Endothelial cell of umbilical vein (primary cell): ENCODE data around the gene ACBD6. TPM values are rescaled to one million over a fixed set of nuclear protein-coding genes. Genes with fewer than 3 reads are reported as not detected.

Source experiments
- BruUV-seq: library from RNA; stranded (reverse); fragments of 400-500 nt; replicated peaks from 2 replicates; lab custom pipeline; 2021; lab: Mats Ljungman, UMichigan
- CTCF ChIA-PET: fragments of 300-600, 350-600 bp; sonication (Branson Sonifier 250); formaldehyde crosslinking; loops from one replicate; lab custom pipeline; 2021; ENCODE audit warnings: antibody characterized with exemption, inconsistent platforms; lab: Charles Lee
- POLR2A ChIA-PET: fragments of 300-600, 350-600 bp; sonication (Branson Sonifier 250); formaldehyde crosslinking; loops from one replicate; lab custom pipeline; 2021; ENCODE audit warnings: antibody characterized with exemption, inconsistent platforms; lab: Charles Lee
- DNase-seq: peaks from one replicate; pipeline ENCODE4 v3.0.0-alpha.2; 2011; ENCODE audit warnings: low read depth, low spot score
- FAIRE-seq: peaks from 2 replicates; lab custom pipeline; 2011; peaks lifted over from hg19 to GRCh38; lab: Jason Lieb, UNC
- H2AFZ ChIP-seq: 2 replicates; pipeline ENCODE4 v1.6.0; 2012; ENCODE audit warnings: low read depth, low read length, control low read depth, inconsistent platforms
- H3K27ac ChIP-seq: 2 replicates; pipeline ENCODE4 v1.5.1; 2011; ENCODE audit warnings: low read depth, mild to moderate bottlenecking, control low read depth, low read length, moderate library complexity; ENCODE audit not compliant: insufficient read depth
- H3K27me3 ChIP-seq, 2 experiments: 2 replicates each; pipeline versions ENCODE4 v1.6.0 to v1.6.1; 2011; ENCODE audit warnings: low read length in 2 of 2, mixed read lengths in 1 of 2; ENCODE audit not compliant: control insufficient read depth in 2 of 2, insufficient read depth in 2 of 2
- H3K36me3 ChIP-seq, 2 experiments: 2 replicates in 1 of 2; 3 replicates in 1 of 2; pipeline ENCODE4 v1.5.1; 2011; ENCODE audit warnings: low read length in 2 of 2, mild to moderate bottlenecking in 1 of 2, moderate library complexity in 1 of 2; ENCODE audit not compliant: control insufficient read depth in 2 of 2, insufficient read depth in 2 of 2; ENCODE audit errors: extremely low read depth in 1 of 2
- H3K4me1 ChIP-seq: 3 replicates; pipeline ENCODE4 v1.5.1; 2011; ENCODE audit warnings: mild to moderate bottlenecking, low read length; ENCODE audit not compliant: control insufficient read depth, insufficient read depth; ENCODE audit errors: extremely low read depth
- H3K4me2 ChIP-seq: 2 replicates; pipeline ENCODE4 v1.6.1; 2011; ENCODE audit warnings: low read length, control low read depth, mixed read lengths; ENCODE audit not compliant: insufficient read depth
- H3K4me3 ChIP-seq, 3 experiments: fragments of 200-600 bp in 1 of 3; sonication (generic), shearing (Covaris generic) in 1 of 3; replicated peaks in 1 of 3; 2 replicates each; pipeline ENCODE4 v1.5.1; 2011 to 2016; ENCODE audit warnings: control low read depth in 3 of 3, low read length in 3 of 3, mild to moderate bottlenecking in 2 of 3, inconsistent platforms in 1 of 3, low read depth in 1 of 3, moderate library complexity in 1 of 3; ENCODE audit not compliant: insufficient read depth in 1 of 3
- H3K79me2 ChIP-seq: 2 replicates; pipeline ENCODE4 v1.6.0; 2012; ENCODE audit warnings: low read length, inconsistent platforms; ENCODE audit not compliant: control insufficient read depth, insufficient read depth
- H3K9ac ChIP-seq: replicated peaks from 2 replicates; pipeline ENCODE3; 2011; ENCODE audit warnings: low read length, control low read depth; ENCODE audit not compliant: insufficient read depth; ENCODE audit errors: extremely low read depth
- H3K9me1 ChIP-seq: replicated peaks from 3 replicates; pipeline ENCODE4 v1.6.0; 2011; ENCODE audit warnings: mild to moderate bottlenecking, low read length; ENCODE audit not compliant: control insufficient read depth, insufficient read depth; ENCODE audit errors: extremely low read depth
- H3K9me3 ChIP-seq: replicated peaks from 2 replicates; pipeline ENCODE4 v1.5.1; 2012; ENCODE audit warnings: low read length, inconsistent platforms; ENCODE audit not compliant: control insufficient read depth, insufficient read depth
- H4K20me1 ChIP-seq: replicated peaks from 2 replicates; pipeline ENCODE3; 2011; ENCODE audit warnings: mild to moderate bottlenecking, low read length; ENCODE audit not compliant: control insufficient read depth, insufficient read depth; ENCODE audit errors: extremely low read depth
- FOS ChIP-seq: IDR thresholded peaks from 2 replicates; pipeline ENCODE4 v1.6.1; 2011; ENCODE audit warnings: mild to moderate bottlenecking, low read length, moderate library complexity, borderline replicate concordance; ENCODE audit not compliant: insufficient read depth
- MYC ChIP-seq: IDR thresholded peaks from one replicate; pipeline ENCODE4 v1.6.1; 2011; ENCODE audit warnings: mild to moderate bottlenecking, low read depth, low read length
- POLR2A ChIP-seq: IDR thresholded peaks from 2 replicates; pipeline ENCODE4 v1.6.1; 2012; ENCODE audit warnings: low read depth, mild to moderate bottlenecking, control low read depth, low read length
- dilution Hi-C: fragments of 300-500 bp; cut with MboI; formaldehyde crosslinking; loops from one replicate; pipeline ENCODE4 v1.15.0; 2019; ENCODE audit warnings: low sequenced_read_pairs; ENCODE audit not compliant: extremely low pct_ligation_motif_present
- intact Hi-C: fragments of 100-400 bp; cut with micrococcal nuclease; formaldehyde crosslinking; loops from one replicate; pipeline ENCODE4 v1.10.0; 2022
- polyA plus RNA-seq, 4 experiments: library from polyadenylated mRNA; depleted of rRNA in 3 of 4; stranded (reverse) in 3 of 4; unstranded in 1 of 4; fragments of >200 nt; gene quantifications; 2 replicates each; pipeline versions ENCODE4 v1.2.1 to v1.2.3, GENCODE V29; 2011 to 2012; ENCODE audit warnings: missing spikeins in 1 of 4
- total RNA-seq: library from RNA; stranded (reverse); gene quantifications from 2 replicates; pipeline ENCODE4 v1.2.3, GENCODE V29; 2021
- TF ChIP-seq, protein P1 (sequence below): IDR thresholded peaks from 2 replicates; pipeline ENCODE4 v1.6.1; 2011; ENCODE audit not compliant: insufficient read depth, insufficient read length

ACBD6 gene
- total and polyA plus RNA-seq, 2 donors (not counting 3 experiments of a cell fraction or from before 2014, with no cell fraction given), result 55.6 to 56.4 TPM

GRCh38 chr1:180265871-180266270 lies 236.5 kb downstream of the ACBD6 start:
- FAIRE-seq, result no peak
- BruUV-seq, result no TSS peak
- H3K9ac ChIP-seq, result no peak overlapping the region
- H3K4me1 ChIP-seq, result no peaks in the 10 kb centered on the region
- TF ChIP-seq POLR2A (no peak), FOS (no peak), MYC (no peak)
- TF ChIP-seq, protein P1, sequence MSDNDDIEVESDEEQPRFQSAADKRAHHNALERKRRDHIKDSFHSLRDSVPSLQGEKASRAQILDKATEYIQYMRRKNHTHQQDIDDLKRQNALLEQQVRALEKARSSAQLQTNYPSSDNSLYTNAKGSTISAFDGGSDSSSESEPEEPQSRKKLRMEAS, result no peak
- H3K79me2 ChIP-seq, result no peaks in the 10 kb centered on the region
- no peaks in the 10 kb centered on the region for H3K9me3 ChIP-seq
- H3K36me3 ChIP-seq, result no peaks in the 10 kb centered on the region
- H4K20me1 ChIP-seq, result no peaks in the 10 kb centered on the region
- H3K27ac ChIP-seq, result no peak overlapping the region
- intact Hi-C loops, result no loop called here
- dilution Hi-C loops, result no loop called here
- ChIA-PET POLR2A (no interaction called here), CTCF (no interaction called here)
- H3K4me2 ChIP-seq, result no peak overlapping the region
- no peak overlapping the region for H2AFZ ChIP-seq
- H3K9me1 ChIP-seq, result no peaks in the 10 kb centered on the region
- no peaks in the 10 kb centered on the region for H3K27me3 ChIP-seq
- no peak for DNase-seq
- no peak overlapping the region for H3K4me3 ChIP-seq

- BruUV-seq, result no TSS peak
- ChIA-PET CTCF (no interaction called here), POLR2A (no interaction called here)
- no peaks in the 10 kb centered on the region for H3K9me3 ChIP-seq
- no peaks in the 10 kb centered on the region for H3K4me1 ChIP-seq
- H3K4me3 ChIP-seq, result no peak overlapping the region
- no peak overlapping the region for H2AFZ ChIP-seq
- intact Hi-C loops, result no loop called here
- no peak overlapping the region for H3K9ac ChIP-seq
- H3K27ac ChIP-seq, result no peak overlapping the region
- no peak for DNase-seq
- H3K4me2 ChIP-seq, result no peak overlapping the region
- dilution Hi-C loops, result no loop called here
- no peaks in the 10 kb centered on the region for H3K9me1 ChIP-seq
- no peaks in the 10 kb centered on the region for H3K79me2 ChIP-seq
- TF ChIP-seq MYC, result no peak
- no peak for FAIRE-seq
- H3K36me3 ChIP-seq, result no peaks in the 10 kb centered on the region
- H4K20me1 ChIP-seq, result no peaks in the 10 kb centered on the region
- no peaks in the 10 kb centered on the region for H3K27me3 ChIP-seq
Observed at GRCh38 chr1:180265201-180265600, 237.2 kb downstream of the ACBD6 start.
